HepG2 (cell line): ENCODE results near the gene NCMAP.

Experiments used
- HES4 ChIP-seq: sonication (generic); formaldehyde crosslinking; IDR thresholded peaks from 2 replicates; pipeline ENCODE4 v1.9.0; 2021; ENCODE audit warnings: mild to moderate bottlenecking, missing genetic modification reagents, borderline replicate concordance
- SETDB1 ChIP-seq: sonication (generic); formaldehyde crosslinking; IDR thresholded peaks from 2 replicates; pipeline ENCODE4 v1.5.1; 2020; ENCODE audit warnings: missing genetic modification reagents, mild to moderate bottlenecking, borderline replicate concordance
- TCF7L2 ChIP-seq: IDR thresholded peaks from 2 replicates; pipeline ENCODE4 v1.6.1; 2011; ENCODE audit warnings: mild to moderate bottlenecking, low read depth, low read length, moderate library complexity
- WIZ ChIP-seq: sonication (generic); formaldehyde crosslinking; IDR thresholded peaks from 2 replicates; pipeline ENCODE4 v1.5.1; 2020; ENCODE audit warnings: mild to moderate bottlenecking, missing genetic modification reagents
- ZNF160 ChIP-seq: sonication (generic); formaldehyde crosslinking; IDR thresholded peaks from 2 replicates; pipeline ENCODE4 v1.8.0; 2022; ENCODE audit warnings: mild to moderate bottlenecking, inconsistent platforms, missing genetic modification reagents
- TF ChIP-seq, protein P1 (sequence below): sonication (generic); formaldehyde crosslinking; IDR thresholded peaks from 2 replicates; pipeline ENCODE4 v1.4.0; 2020; ENCODE audit warnings: missing genetic modification reagents
- TF ChIP-seq, protein P2 (sequence below): sonication (generic); formaldehyde crosslinking; IDR thresholded peaks from 2 replicates; pipeline ENCODE4 v1.4.0; 2020; ENCODE audit warnings: mild to moderate bottlenecking, missing genetic modification reagents
- TF ChIP-seq, protein P3 (sequence below): IDR thresholded peaks from 2 replicates; pipeline ENCODE4 v1.6.1; 2016; ENCODE audit warnings: missing biosample characterization, missing genetic modification reagents, low read depth

DNA sequence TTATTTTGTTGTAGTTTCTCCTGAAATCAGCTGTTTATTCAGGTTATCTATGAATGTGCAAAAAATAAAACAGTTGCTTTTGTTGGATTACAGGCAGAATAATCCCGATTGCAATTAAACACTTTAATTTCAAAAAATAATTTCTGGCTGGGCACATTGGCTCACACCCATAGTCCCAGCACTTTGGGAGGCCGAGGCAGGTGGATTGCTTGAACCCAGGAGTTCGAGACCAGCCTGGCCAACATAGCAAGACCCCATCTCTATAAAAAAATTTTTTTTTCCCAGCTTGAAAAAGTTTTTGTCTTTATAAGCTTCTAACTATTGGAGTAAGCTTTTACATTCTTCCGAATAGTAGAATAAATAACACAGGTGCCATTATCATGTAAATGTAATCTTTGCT is 38.0 kb upstream of the NCMAP start:
- TF ChIP-seq, protein P1, sequence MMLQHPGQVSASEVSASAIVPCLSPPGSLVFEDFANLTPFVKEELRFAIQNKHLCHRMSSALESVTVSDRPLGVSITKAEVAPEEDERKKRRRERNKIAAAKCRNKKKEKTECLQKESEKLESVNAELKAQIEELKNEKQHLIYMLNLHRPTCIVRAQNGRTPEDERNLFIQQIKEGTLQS (CRISPR knock-in tag) = no peak
- TF ChIP-seq ZNF160 (CRISPR knock-in tag) (no peak), TCF7L2 (no peak), SETDB1 (CRISPR knock-in tag) (no peak), HES4 (no peak), WIZ (CRISPR knock-in tag) (no peak)
- TF ChIP-seq, protein P2, sequence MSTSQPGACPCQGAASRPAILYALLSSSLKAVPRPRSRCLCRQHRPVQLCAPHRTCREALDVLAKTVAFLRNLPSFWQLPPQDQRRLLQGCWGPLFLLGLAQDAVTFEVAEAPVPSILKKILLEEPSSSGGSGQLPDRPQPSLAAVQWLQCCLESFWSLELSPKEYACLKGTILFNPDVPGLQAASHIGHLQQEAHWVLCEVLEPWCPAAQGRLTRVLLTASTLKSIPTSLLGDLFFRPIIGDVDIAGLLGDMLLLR = no peak
- TF ChIP-seq, protein P3, sequence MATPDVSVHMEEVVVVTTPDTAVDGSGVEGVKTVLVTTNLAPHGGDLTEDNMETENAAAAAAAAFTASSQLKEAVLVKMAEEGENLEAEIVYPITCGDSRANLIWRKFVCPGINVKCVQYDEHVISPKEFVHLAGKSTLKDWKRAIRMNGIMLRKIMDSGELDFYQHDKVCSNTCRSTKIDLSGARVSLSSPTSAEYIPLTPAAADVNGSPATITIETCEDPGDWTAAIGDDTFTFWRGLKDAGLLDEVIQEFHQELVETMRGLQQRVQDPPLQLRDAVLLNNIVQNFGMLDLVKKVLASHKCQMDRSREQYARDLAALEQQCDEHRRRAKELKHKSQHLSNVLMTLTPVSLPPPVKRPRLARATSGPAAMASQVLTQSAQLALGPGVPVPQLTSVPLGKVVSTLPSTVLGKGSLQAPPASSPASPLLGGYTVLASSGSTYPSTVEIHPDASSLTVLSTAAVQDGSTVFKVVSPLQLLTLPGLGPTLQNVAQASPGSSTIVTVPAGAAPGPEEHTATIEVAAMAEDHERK (CRISPR knock-in tag) = no peak
